Activated CD8-positive, alpha-beta T cell treated with anti-CD3 and anti-CD28 coated beads, Interleukin-2, amount 10 ng/mL, durations not matched to agents 7 days and 5 days (primary cell): ENCODE results near the gene DOCK1. TPM values are rescaled to one million over a fixed set of nuclear protein-coding genes. Genes with fewer than 3 reads are reported as not detected.
"Not testable (repeated sequence)": the region's sequence is repeated elsewhere in the genome, so short reads cannot be mapped to it uniquely, and the experiment has no call there.

ENCODE experiments used
- ATAC-seq: fragments of 150-1000 bp; cut with Tn5 transposase; one replicate; pipeline ENCODE4 v1.10.0; 2021; ENCODE audit warnings: moderate library complexity
- CTCF ChIA-PET: fragments of 350-600 bp; sonication (Branson Sonifier 250); formaldehyde crosslinking; loops from one replicate; lab custom pipeline; 2021; ENCODE audit warnings: antibody characterized with exemption; lab: Charles Lee
- POLR2A ChIA-PET: fragments of 350-600 bp; sonication (Branson Sonifier 250); formaldehyde crosslinking; loops from one replicate; lab custom pipeline; 2021; ENCODE audit warnings: antibody characterized with exemption; lab: Charles Lee
- DNase-seq: peaks from one replicate; pipeline ENCODE4 v3.0.0-alpha.2; 2020
- H3K27ac Mint-ChIP-seq: one replicate; pipeline ENCODE4 v1.8.0; 2021; ENCODE audit warnings: mild to moderate bottlenecking, mixed read lengths
- H3K27me3 Mint-ChIP-seq: one replicate; pipeline ENCODE4 v1.8.0; 2021; ENCODE audit warnings: low read depth, mixed read lengths
- H3K36me3 Mint-ChIP-seq: one replicate; pipeline ENCODE4 v1.8.0; 2021; ENCODE audit warnings: low read depth, mixed read lengths
- H3K4me1 Mint-ChIP-seq: one replicate; pipeline ENCODE4 v1.8.0; 2021; ENCODE audit warnings: low read depth, mixed read lengths
- H3K4me3 Mint-ChIP-seq: one replicate; pipeline ENCODE4 v1.8.0; 2021; ENCODE audit warnings: mild to moderate bottlenecking, mixed read lengths
- H3K9me3 Mint-ChIP-seq: one replicate; pipeline ENCODE4 v1.8.0; 2022; ENCODE audit warnings: mixed read lengths; ENCODE audit not compliant: insufficient read depth
- total RNA-seq, 2 experiments: library from RNA; stranded (reverse); gene quantifications; one replicate each; pipeline ENCODE4 v1.2.3, GENCODE V29; 2021

The DOCK1 gene
- total RNA-seq: not detected

GRCh38 chr10:126904818-126905701 lies at the start of gene DOCK1:
Gene DOCK1 (plus strand): TSS chr10:126905428. CDS start chr10:126905518, 90 bp downstream.
- peak; percentile 20 for DNase-seq
- ChIA-PET POLR2A (no interaction called here), CTCF (no interaction called here)
- no peak within 1 kb of the TSS for H3K27ac Mint-ChIP-seq
- H3K36me3 Mint-ChIP-seq: no peaks in the 10 kb centered on the region
- peak; percentile 42 for ATAC-seq
- peaks cover 15% of the 10 kb centered on the region for H3K27me3 Mint-ChIP-seq
- no peaks in the 10 kb centered on the region for H3K9me3 Mint-ChIP-seq
- H3K4me3 Mint-ChIP-seq: peak within 1 kb of the TSS; percentile 48
- peaks cover 6% of the 10 kb centered on the region for H3K4me1 Mint-ChIP-seq

- no peaks in the 10 kb centered on the region for H3K36me3 Mint-ChIP-seq
- H3K9me3 Mint-ChIP-seq: no peaks in the 10 kb centered on the region
- ATAC-seq (no peak), DNase-seq (no peak)
- ChIA-PET POLR2A (no interaction called here), CTCF (no interaction called here)
- H3K27ac Mint-ChIP-seq: no peak overlapping the region
- H3K4me3 Mint-ChIP-seq: no peak overlapping the region
- H3K27me3 Mint-ChIP-seq: no peaks in the 10 kb centered on the region
- H3K4me1 Mint-ChIP-seq: no peaks in the 10 kb centered on the region
Measured at GRCh38 chr10:126857178-126857806, 47.9 kb upstream of the DOCK1 start.

GRCh38 chr10:126867567-126868365 lies 37.5 kb upstream of the DOCK1 start:
- ATAC-seq (no peak), DNase-seq (no peak)
- Mint-ChIP-seq H3K27me3 (no peaks in the 10 kb centered on the region), H3K4me1 (no peaks in the 10 kb centered on the region), H3K36me3 (no peaks in the 10 kb centered on the region), H3K27ac (no peak overlapping the region), H3K9me3 (peaks cover 4% of the 10 kb centered on the region), H3K4me3 (no peak overlapping the region)
- CTCF ChIA-PET: no interaction called here
- POLR2A ChIA-PET: no interaction called here

- Mint-ChIP-seq H3K4me1 (no peaks in the 10 kb centered on the region), H3K9me3 (peaks cover 4% of the 10 kb centered on the region), H3K27me3 (no peaks in the 10 kb centered on the region)
Measured at GRCh38 chr10:126868371-126868770, 36.9 kb upstream of the DOCK1 start.

GRCh38 chr10:126872135-126872534 lies 33.1 kb upstream of the DOCK1 start:
- H3K4me1 Mint-ChIP-seq: no peaks in the 10 kb centered on the region
- ATAC-seq (no peak), DNase-seq (no peak)
- no peaks in the 10 kb centered on the region for H3K27me3 Mint-ChIP-seq
- CTCF ChIA-PET: no interaction called here
- H3K4me3 Mint-ChIP-seq: no peak overlapping the region
- no peaks in the 10 kb centered on the region for H3K36me3 Mint-ChIP-seq
- POLR2A ChIA-PET: no interaction called here
- no peak overlapping the region for H3K27ac Mint-ChIP-seq
- H3K9me3 Mint-ChIP-seq: no peaks in the 10 kb centered on the region

More at GRCh38 chr10:126868371-126868770, 36.9 kb upstream of the DOCK1 start:
- no peak for ATAC-seq
- no peak for DNase-seq
- CTCF ChIA-PET: no interaction called here
- Mint-ChIP-seq H3K27ac (no peak overlapping the region), H3K4me3 (no peak overlapping the region), H3K36me3 (no peaks in the 10 kb centered on the region)
- POLR2A ChIA-PET: no interaction called here

GRCh38 chr10:126872768-126873167 lies 32.5 kb upstream of the DOCK1 start:
- Mint-ChIP-seq H3K4me1 (no peaks in the 10 kb centered on the region), H3K36me3 (no peaks in the 10 kb centered on the region), H3K27me3 (no peaks in the 10 kb centered on the region), H3K9me3 (no peaks in the 10 kb centered on the region), H3K4me3 (no peak overlapping the region), H3K27ac (no peak overlapping the region)
- ChIA-PET POLR2A (no interaction called here), CTCF (no interaction called here)
- ATAC-seq (no peak), DNase-seq (no peak)

GRCh38 chr10:126876456-126876855 lies 28.8 kb upstream of the DOCK1 start:
- CTCF ChIA-PET: no interaction called here
- Mint-ChIP-seq H3K4me3 (no peak overlapping the region), H3K9me3 (peaks cover 10% of the 10 kb centered on the region), H3K27me3 (no peaks in the 10 kb centered on the region), H3K36me3 (no peaks in the 10 kb centered on the region), H3K4me1 (no peaks in the 10 kb centered on the region), H3K27ac (no peak overlapping the region)
- ATAC-seq: no peak
- POLR2A ChIA-PET: no interaction called here
- DNase-seq: no peak

- POLR2A ChIA-PET: interaction anchor here (0.7 kb wide), 1 partner anchor 309 kb away, joined by 3 read pairs; no protein-coding TSS in a partner anchor
- no peak for DNase-seq
- H3K27me3 Mint-ChIP-seq: no peaks in the 10 kb centered on the region
- ATAC-seq: no peak
- H3K36me3 Mint-ChIP-seq: no peaks in the 10 kb centered on the region
- H3K9me3 Mint-ChIP-seq: peaks cover 11% of the 10 kb centered on the region
- no peak overlapping the region for H3K4me3 Mint-ChIP-seq
- no peak overlapping the region for H3K27ac Mint-ChIP-seq
- no peaks in the 10 kb centered on the region for H3K4me1 Mint-ChIP-seq
- CTCF ChIA-PET: no interaction called here
Measured at GRCh38 chr10:126877390-126877789, 27.8 kb upstream of the DOCK1 start.

- Mint-ChIP-seq H3K36me3 (no peaks in the 10 kb centered on the region), H3K27me3 (no peaks in the 10 kb centered on the region), H3K9me3 (peaks cover 11% of the 10 kb centered on the region), H3K4me3 (no peak overlapping the region), H3K4me1 (no peaks in the 10 kb centered on the region), H3K27ac (no peak overlapping the region)
- POLR2A ChIA-PET: no interaction called here
- CTCF ChIA-PET: no interaction called here
- DNase-seq (no peak), ATAC-seq (no peak)
Measured at GRCh38 chr10:126878594-126878993, 26.6 kb upstream of the DOCK1 start.

- no peaks in the 10 kb centered on the region for H3K36me3 Mint-ChIP-seq
- no peak for ATAC-seq
Measured at GRCh38 chr10:126880926-126881325, 24.3 kb upstream of the DOCK1 start.

GRCh38 chr10:126882055-126882454 lies 23.2 kb upstream of the DOCK1 start:
- ATAC-seq, CTCF ChIA-PET, H3K4me3 Mint-ChIP-seq, H3K4me1 Mint-ChIP-seq, H3K27me3 Mint-ChIP-seq, H3K36me3 Mint-ChIP-seq, H3K27ac Mint-ChIP-seq, POLR2A ChIA-PET, DNase-seq: not testable (repeated sequence)
- H3K9me3 Mint-ChIP-seq: peaks cover 11% of the 10 kb centered on the region

More at GRCh38 chr10:126880926-126881325, 24.3 kb upstream of the DOCK1 start:
- Mint-ChIP-seq H3K4me1 (no peaks in the 10 kb centered on the region), H3K4me3 (no peak overlapping the region), H3K27me3 (no peaks in the 10 kb centered on the region), H3K9me3 (peaks cover 11% of the 10 kb centered on the region), H3K27ac (no peak overlapping the region)
- CTCF ChIA-PET: no interaction called here
- POLR2A ChIA-PET: no interaction called here
- DNase-seq: no peak

- H3K27me3 Mint-ChIP-seq, DNase-seq, H3K4me3 Mint-ChIP-seq, H3K27ac Mint-ChIP-seq, H3K36me3 Mint-ChIP-seq, H3K9me3 Mint-ChIP-seq, POLR2A ChIA-PET, CTCF ChIA-PET, ATAC-seq, H3K4me1 Mint-ChIP-seq: not testable (repeated sequence)
Measured at GRCh38 chr10:126888436-126888835, 16.8 kb upstream of the DOCK1 start.
